NK-92 treated with Interleukin-12 subunit alpha and Interleukin-12 subunit beta, amount 100 ng/mL, for 24 hours (cell line): ENCODE results near the gene ERRFI1.
"Not testable (repeated sequence)": the region's sequence is repeated elsewhere in the genome, so short reads cannot be mapped to it uniquely, and the experiment has no call there.

Experiments
- DNase-seq: peaks from one replicate; lab custom pipeline; 2025; lab: John Stamatoyannopoulos, UW

Gene ERRFI1, protein sequence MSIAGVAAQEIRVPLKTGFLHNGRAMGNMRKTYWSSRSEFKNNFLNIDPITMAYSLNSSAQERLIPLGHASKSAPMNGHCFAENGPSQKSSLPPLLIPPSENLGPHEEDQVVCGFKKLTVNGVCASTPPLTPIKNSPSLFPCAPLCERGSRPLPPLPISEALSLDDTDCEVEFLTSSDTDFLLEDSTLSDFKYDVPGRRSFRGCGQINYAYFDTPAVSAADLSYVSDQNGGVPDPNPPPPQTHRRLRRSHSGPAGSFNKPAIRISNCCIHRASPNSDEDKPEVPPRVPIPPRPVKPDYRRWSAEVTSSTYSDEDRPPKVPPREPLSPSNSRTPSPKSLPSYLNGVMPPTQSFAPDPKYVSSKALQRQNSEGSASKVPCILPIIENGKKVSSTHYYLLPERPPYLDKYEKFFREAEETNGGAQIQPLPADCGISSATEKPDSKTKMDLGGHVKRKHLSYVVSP

DNA sequence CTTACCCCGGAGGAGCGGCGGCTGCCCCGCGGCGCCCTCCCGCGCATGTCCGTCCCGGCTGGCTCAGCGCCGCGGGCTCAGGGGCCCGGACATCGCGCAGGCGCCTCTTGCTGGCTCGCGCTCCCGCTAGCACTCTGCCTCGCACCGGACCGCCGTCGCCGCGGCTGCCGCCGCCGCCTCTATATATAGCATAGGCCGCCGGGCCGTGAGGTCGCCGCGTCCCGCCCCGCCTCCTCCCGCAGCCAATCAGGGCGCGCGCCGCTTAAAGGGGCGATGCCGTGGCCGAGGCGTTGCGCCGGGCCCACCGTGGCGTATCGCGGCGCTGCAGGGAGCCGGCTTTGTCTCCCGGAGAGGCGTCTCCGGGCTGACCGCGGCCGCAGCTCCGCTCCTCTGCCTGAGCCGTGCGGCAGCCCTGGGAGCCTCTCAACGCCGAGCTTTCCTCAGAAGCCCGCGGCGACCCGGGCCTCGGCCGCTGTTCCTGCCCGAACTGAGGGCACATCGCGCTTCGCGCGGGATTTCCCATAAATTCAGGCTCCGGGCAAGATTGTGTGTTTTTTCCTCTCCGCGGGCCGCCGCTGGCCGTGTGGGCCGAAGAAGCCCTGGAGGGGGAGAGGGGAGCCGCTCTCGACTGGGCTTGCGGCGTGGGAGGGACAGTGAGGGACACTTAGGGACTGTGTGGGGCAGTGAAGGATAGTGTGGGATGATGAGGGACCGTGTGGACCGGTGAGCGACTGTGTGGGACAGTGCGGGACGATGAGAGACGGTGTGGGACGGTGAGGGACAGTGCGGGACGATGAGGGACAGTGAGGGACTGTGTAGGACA is at the start of gene ERRFI1:
TSS of gene ERRFI1 (minus strand) at position 157 of the 823 bp plus-strand sequence. CDS start 10,690 bp downstream, outside the sequence.
- no peak for DNase-seq

DNA sequence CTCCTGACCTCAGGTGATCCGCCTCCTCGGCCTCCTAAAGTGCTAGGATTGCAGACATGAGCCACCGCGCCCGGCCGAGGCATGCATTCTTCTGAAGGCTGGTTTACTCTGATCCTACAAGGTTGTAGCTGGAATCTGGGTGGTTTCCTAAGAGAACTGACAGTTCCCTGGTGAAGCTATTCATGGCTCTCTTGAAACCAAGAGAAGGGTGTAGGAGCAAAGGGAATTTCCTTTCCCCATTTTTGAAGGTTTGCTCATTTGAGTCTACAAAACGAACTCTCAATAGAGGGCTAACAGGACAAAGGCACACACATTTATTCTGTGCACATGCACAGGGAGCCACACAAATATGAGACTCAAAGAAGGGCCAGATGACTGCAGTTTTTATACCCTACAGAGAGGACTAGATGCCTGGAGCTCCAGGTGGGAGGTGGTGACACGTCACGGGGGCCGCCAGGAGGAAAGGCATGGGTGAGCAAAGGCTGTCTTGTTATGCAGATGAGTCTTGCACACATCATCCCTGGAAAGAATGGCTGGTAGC is 49.5 kb upstream of the ERRFI1 start:
- DNase-seq = no peak

DNA sequence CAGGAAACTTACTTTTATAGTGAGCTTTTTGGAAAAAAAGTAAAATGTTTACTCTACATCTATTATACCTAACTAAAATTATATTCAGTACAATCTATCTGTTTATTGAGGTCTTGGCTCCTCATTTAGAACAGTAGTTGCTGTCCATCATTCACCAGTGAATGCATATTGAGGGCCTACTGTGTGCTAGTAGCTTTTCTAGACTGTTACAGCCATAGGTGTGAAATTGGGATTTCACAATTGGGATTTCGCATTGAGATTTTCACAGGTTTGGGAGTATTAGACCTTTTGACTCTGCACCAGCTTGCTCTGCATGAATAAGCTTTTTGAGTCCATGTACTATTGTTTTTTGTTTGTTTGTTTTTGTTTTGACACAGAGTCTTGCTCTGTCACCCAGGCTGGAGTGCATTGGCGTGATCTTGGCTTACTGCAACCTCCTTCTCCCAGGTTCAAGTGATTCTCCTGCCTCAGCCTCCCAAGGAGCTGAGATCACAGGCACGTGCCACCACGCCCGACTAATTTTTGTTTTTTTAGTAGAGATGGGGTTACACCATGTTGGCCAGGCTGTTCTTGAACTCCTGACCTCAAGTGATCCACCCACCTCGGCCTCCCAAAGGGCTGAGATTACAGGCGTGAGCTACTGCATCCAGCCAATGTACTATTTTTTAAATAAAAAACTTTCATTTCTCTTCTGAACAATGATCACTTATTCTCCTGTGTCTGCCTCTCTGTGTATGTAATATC is 47.2 kb upstream of the ERRFI1 start:
- no peak for DNase-seq

DNA sequence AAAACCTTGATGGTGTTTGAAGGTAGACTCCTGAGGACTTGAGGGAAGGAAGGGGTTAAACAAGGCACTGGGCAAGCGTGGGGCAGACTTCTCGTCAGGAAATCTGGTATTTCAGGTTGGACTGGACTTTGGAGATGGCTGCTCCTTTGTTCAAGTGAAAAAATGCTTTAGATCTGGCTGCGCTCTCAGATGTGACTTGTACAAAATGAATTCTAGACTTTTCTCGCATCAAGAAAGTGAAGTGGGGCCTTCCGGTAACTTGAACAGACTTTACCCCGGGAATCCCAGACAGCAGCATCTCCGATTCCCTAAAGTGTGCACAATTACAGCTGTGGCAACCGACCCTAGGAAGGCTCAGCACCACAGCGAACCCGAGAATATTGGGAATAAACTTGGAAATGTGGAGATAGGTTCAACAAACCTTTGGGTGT is 44.3 kb upstream of the ERRFI1 start:
- DNase-seq = no peak

DNA sequence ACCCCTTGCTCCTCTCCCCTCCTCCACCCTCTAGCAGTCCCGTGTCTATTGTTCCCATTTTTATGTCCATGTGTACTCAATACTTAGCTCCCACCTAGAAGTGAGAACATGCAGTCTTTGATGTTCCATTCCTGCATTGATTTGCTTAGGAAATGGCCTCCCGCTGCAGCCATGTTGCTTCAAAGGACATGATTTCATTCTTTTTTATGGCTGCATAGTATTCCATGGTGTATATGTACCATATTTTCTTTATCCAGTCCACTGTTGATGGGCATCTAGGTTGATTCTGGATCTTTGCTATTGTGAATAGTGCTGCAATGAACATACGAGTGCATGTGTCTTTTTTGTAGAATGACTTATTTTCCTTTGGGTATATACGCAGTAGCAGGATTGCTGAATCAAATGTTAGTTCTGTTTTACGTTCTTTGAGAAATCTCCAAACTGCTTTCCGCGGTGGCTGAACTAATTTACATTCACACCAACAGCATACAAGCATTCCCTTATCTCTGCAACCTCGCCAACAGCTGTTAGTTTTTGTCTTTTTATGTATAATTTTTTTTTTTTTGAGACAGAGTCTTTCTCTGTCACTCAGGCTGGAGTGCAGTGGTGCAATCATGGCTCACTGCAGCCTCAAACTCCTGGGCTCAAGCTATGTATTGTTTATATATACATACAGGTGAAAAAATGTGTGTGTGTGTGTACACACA is 43.7 kb upstream of the ERRFI1 start:
- DNase-seq = not testable (repeated sequence)

DNA sequence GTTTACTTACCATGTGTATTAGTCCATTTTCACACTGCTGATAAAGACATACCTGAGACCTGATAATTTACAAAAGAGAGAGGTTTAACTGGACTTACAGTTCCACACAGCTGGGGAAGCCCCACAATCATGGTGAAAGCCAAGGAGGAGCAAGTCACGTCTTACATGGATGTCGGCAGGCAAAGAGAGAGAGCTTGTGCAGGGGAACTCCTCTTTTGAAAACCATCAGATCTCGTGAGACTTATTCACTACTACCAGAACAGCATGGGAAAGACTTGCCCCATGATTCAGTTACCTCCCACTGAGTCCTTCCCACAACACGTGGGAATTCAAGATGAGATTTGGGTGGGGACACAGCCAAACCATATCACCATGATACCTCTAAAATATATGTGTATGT is 39.3 kb upstream of the ERRFI1 start:
- DNase-seq = no peak

DNA sequence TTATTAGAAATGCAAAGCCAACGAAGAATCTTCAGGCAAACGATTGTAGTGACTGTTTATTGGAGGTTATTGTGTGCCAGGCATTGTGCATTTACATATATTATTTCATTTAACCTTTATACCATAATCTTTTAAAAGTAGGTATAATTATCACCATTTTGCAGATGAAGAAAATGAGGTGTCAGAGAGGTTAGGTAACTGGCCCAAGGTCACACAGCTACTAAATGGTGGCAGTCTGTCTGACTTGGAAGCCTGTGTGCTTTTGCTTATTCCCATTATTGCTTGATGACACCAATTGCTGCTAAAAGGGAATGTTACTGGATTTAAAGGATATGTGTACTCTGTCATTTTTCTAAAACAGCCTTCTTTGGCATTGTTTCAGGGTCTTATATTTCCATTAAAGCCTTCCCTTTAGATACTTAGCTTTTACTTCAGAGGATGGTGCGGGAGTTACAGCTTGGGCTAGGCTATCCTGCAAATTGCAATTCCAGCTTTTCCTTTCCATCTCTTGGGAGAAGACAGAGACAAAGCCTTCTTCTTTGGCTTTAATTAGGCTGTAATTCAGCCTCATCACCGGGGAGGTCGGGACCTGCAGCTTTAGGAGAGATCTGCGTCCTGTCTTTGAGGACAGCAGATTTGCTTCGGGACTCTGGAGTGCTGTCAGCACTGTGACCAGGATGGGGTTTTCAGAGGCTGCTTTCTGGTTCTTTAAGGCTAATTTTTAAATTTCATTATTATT is 37.4 kb upstream of the ERRFI1 start:
- DNase-seq = no peak

DNA sequence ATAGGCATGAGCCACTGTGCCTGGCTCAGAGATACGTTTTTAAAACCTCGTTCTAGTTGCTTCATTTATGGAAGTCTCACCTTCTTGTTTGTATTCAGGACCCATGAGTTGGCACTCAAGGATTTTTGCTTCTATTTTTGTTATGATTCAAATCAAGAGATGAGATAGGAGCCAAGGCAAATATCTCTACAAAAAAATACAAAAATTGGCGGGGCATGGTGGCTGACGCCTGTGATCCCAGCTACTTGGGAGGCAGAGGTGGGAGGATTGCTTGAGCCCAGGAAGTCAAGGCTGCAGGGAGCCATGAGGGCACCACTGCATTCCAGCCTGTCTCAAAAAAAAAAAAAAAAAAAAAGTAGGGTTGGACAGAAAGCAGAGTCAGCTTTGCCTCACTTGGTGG is 36.8 kb upstream of the ERRFI1 start:
- no peak for DNase-seq

DNA sequence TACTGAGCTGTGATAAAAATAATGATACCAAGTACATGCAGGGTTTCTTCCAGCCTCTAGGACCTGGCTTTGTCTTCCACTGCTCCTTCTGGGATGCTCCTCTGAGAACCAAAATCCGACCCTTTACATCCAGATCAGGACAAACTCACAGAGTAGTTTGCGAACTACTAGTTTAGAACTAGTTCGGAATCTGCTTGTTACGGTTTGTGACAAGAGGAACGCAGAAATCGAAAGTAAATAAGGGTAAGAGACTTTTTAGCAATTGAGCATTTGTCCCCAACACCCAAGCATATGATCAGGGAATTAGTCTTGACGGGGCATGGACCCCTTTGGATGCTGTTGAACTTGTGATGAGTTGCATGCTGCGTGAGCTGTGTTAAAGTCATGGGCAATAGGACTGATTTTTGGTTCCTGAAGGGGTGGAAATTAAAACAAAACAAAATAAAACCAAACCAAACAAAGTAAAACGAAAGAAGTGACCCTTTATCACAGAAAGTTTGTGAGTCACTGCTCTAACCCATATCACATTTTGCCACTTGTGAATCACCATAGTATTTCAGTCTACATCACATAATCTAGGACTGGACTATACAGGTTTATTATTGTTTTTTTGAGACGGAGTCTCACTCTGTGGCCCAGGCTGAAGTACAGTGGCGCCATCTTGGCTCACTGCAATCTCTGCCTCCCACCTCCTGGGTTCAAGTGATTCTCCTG is 35.7 kb upstream of the ERRFI1 start:
- DNase-seq = no peak

DNA sequence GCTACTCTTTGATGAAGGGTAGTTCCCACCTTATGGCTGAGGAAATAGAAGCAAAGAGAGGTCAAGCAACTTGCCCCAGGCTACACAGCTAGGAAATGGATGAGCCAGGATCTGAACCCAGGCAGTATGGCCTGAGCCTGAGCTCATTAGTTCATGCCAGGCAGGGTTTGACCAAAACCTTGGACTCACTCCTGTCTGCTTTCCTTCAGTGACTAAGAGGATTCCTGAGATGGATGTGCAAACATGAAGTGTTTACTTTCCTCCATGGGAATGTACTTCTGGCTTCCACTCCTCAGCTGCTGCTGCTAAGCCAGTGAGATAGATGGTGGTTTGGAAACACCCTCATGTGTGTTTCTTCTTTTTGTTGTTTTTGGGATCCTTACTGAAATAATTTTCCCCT is 35.1 kb upstream of the ERRFI1 start:
- DNase-seq = no peak

DNA sequence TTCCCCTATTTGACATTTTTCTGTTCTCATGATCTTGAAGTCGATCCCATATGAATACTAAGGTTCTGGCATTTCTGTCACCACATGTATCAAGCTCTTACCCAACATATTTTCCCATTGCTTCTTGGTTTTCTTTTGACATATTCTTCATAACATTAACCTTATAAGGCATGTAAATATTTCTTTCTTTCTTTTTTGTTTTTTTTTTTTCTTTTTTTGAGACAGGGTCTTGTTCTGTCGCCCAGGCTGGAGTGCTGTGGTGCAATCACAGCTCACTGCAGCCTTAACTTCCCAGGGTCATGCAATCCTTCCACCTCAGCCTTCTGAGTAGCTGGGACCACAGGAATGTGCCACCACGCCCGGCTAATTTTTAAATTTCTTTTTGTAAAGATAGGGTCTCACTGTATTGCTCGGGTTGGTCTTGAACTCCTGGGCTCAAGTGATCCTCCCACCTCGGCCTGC is 33.1 kb upstream of the ERRFI1 start:
- DNase-seq = no peak

DNA sequence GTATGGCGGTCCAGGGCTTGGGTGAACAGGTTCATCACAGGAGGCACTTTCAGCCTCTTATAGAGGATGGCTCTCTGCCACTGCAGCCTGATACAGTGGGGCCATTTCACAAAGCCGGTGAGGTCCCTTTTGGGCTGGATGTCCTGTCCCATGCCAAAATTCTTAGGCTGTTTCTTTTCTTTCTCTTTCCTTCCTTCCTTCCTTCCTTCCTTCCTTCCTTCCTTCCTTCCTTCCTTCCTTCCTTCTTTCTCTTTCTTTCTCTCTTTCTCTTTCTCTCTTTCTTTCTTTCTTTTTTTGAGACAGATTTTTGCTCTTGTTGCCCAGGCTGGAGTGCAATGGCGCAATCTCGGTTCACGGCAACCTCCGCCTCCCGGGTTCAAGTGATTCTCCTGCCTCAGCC is 31.7 kb upstream of the ERRFI1 start:
- DNase-seq = not testable (repeated sequence)

DNA sequence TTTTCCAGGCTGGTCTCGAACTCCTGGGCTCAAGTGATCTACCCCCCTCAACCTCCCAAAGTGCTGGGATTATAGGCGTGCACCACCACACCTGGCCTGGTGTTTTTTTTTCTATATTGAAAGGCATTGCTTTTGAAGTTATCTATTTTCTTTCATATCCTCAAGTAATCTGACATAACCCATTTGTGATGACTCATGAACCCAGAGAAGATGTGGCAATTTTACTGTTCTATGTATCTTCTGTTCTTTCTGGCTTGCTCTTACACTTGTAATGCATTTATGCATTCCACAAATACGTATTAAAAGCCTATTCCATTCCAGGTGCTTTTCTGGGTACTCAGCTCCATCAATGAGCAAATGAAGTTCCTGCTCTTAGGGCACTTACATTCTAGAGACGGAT is 29.9 kb upstream of the ERRFI1 start:
- no peak for DNase-seq

DNA sequence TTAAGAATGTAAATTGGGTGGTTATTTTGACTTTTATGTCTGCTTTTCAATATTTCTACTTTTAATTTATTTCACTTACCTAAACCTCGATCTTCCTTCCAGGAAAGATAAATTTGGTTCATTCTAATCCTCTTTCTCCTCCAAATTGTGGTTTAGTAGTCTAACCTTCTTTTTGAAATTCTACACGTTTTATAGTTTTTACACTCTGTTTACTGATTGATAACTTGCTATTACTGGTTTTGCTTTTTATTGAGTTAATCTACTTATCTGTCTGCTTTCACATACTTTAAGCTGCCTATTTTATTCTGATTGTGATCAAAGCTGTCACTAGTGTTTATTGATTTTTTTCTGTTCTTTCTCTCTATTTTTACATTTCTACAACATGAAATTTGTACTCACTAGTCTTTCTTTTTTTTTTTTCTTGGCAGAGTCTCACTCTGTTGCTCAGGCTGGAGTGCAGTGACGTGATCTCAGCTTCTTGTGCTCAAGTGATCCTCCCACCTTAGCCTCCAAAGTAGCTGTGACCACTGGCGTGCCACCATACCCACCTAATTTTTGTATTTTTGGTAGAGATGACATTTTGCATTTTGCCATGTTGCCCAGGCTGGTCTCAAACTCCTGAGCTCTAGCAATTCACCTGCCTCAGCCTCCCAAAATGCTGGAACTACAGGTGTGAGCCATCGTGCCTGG is 27.9 kb upstream of the ERRFI1 start:
- no peak for DNase-seq

DNA sequence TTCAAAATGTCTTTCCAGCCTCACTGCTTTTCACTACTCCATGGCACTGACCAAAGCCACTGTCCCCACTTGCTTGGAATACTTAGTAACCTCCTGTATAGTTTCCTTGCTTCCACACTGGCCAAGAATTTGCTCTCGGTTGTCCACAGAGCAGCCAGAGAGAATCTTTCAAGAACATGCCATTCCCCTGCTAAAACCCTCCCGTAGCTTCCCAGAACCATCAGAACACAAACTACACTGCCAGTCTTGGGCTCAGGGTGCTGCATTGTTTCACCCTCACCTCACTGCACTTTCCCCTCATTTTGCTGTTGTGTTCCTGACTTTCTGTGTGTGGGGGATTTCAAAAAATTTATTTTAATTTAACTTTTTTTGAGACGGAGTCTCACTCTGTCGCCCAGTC is 25.5 kb upstream of the ERRFI1 start:
- no peak for DNase-seq

DNA sequence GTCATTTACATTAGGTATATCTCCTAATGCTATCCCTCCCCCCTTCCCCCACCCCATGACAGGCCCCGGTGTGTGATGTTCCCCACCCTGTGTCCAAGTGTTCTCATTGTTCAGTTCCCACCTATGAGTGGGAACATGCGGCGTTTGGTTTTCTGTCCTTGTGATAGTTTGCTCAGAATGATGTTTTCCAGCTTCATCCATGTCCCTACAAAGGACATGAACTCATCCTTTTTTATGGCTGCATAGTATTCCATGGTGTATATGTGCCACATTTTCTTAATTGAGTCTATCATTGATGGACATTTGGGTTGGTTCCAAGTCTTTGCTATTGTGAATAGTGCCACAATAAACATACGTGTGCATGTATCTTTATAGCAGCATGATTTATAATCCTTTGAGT is 23.1 kb upstream of the ERRFI1 start:
- DNase-seq = not testable (repeated sequence)

DNA sequence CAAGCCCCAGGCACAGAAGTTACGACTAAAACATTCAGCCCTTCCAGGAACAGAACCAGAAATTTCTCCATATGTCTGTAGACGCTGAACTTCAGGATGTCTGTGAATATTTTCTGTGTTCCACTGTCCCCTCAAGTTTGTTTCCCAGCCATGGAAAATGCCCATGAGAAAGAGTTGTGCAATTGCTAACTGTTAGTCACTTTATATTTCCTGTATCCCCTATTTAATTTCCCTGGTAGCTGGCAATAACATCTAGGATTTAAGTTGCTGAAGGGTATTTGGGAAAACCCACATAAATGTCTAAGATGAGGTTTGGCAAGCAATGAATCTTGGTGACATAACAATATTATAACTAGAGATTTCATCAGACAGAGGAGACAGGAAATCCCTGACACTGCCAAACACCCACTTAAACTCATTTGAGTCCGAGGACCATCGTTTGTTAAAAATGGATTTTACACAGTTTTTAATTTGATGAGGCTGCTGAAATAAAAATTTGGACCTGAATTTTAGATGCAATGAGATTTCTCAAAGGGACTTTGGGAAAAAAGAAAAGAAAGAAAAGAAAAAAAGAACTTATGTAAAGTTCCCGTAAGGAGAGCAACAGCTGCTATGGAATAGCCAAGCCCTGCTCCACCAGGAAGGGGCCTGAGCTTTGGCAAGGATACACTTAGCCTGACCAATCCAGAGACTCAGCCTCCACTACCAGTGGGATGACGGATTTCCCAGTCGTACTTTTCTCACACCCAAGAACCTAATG is 21.8 kb upstream of the ERRFI1 start:
- DNase-seq = no peak

DNA sequence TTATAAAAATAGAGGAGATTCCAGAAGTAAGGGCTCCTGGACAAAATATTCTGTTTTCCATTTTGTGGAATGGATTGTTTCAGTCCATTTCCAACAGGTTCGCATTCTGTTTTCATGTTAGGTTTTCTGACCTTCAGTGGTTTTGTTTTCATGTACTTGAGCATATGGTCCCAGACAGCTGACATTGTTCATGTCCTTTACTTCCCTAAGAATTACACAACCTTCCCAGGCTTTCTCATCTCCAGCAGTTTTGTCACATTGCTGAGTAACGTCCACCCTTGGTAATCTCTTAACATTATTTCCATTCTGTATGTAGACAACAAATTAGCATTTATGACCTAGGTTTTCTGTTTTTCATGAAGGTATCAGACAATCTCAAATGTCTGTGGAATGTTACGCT is 21.0 kb upstream of the ERRFI1 start:
- DNase-seq = no peak

DNA sequence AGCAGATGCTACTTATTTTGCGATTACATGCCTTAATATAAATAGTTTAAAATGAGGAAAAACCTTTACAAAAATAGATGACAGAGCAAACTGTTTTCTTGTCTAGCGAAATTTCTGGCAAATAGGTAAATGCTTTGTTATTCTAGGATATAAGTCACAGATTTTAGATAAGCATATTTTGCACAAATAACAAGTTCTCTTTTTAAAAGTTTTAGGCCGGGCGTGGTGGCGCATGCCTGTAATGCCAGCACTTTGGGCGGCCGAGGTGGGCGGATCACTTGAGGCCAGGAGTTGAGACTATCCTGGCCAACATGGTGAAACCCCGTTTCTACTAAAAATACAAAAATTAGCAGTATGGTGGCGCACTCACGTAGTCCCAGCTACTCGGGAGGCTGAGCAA is 20.3 kb upstream of the ERRFI1 start:
- DNase-seq = no peak
